Glutamatergic neuron (in vitro differentiated cells): ENCODE results near the gene SLC24A3. TPM values are rescaled to one million over a fixed set of nuclear protein-coding genes. Genes with fewer than 3 reads are reported as not detected.

Experiments used
- DNase-seq: peaks from one replicate; pipeline ENCODE4 v3.0.0; 2022
- H3K27ac Mint-ChIP-seq: one replicate; pipeline ENCODE4 v1.8.0; 2020; ENCODE audit warnings: mild to moderate bottlenecking, mixed read lengths, inconsistent platforms; ENCODE audit not compliant: unreplicated experiment
- H3K27me3 Mint-ChIP-seq: one replicate; pipeline ENCODE4 v1.8.0; 2020; ENCODE audit warnings: mild to moderate bottlenecking, moderate library complexity, mixed read lengths, inconsistent platforms; ENCODE audit not compliant: unreplicated experiment
- H3K36me3 Mint-ChIP-seq: one replicate; pipeline ENCODE4 v1.8.0; 2020; ENCODE audit warnings: mild to moderate bottlenecking, mixed read lengths, inconsistent platforms; ENCODE audit not compliant: unreplicated experiment
- H3K4me1 Mint-ChIP-seq: one replicate; pipeline ENCODE4 v1.8.0; 2020; ENCODE audit warnings: mild to moderate bottlenecking, low read depth, mixed read lengths, inconsistent platforms; ENCODE audit not compliant: unreplicated experiment
- H3K4me3 Mint-ChIP-seq: one replicate; pipeline ENCODE4 v1.8.0; 2020; ENCODE audit warnings: mild to moderate bottlenecking, mixed read lengths, inconsistent platforms; ENCODE audit not compliant: unreplicated experiment
- H3K9me3 Mint-ChIP-seq: one replicate; pipeline ENCODE4 v1.8.0; 2020; ENCODE audit warnings: mild to moderate bottlenecking, moderate library complexity, mixed read lengths, inconsistent platforms; ENCODE audit not compliant: unreplicated experiment
- total RNA-seq: library from RNA; stranded (reverse); fragmentation: NEBNext Ultra II Directional; extraction: Animal tissue kit (Norgen Biotek cat#: 25700); gene quantifications from one replicate; pipeline ENCODE4 v1.2.1, GENCODE V29; 2021; ENCODE audit not compliant: unreplicated experiment
- TF ChIP-seq, protein P1 (sequence below): fragments of 200-600 bp; sonication (generic); IDR thresholded peaks from one replicate; pipeline ENCODE4 v1.5.0; 2021; ENCODE audit not compliant: partially characterized antibody, unreplicated experiment

The SLC24A3 gene
- total RNA-seq, 1 donor from 2014 or later: 9.7 TPM

DNA sequence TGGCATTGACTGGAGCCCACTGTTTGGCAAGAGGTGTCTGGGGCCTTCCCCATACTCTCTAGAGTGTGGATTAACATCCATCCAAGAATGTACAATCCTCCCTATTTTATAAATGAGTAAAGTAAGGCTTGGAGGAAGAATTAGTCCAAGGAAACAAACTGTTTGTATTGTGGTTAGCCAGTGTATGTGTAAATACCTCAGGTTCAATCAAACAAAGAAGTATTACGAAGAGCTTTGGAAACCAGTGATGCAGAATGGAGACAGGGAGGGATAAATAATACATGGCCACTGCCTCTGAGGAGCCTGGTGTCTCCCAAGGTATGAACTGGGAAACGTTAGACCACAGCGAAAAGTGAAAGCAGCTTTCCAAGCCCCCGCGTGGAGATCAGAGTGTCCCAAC is 319.0 kb downstream of the SLC24A3 start:
- Mint-ChIP-seq H3K4me1 (no peaks in the 10 kb centered on the region), H3K9me3 (peaks cover 4% of the 10 kb centered on the region), H3K27me3 (no peaks in the 10 kb centered on the region)

DNA sequence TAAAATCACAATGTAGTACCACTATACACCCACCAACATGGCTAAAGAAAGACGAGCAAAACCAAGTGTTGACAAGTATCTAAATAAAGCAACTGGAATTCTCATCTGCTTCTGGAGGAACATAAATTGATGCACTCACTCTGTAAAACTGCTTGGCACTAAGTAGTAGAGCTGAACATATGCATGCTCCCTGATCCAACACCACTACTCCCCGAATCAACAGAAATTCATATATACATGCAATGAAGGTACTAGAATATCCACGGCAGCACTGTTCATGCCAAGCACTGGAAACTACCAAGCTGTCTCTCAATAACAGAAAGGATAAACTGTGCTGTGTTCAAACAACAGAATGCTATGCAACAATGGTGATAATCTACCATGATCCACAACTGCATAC is 326.1 kb downstream of the SLC24A3 start:
- DNase-seq: no peak
- H3K27ac Mint-ChIP-seq: no peak overlapping the region
- H3K4me3 Mint-ChIP-seq: no peak overlapping the region

More for the DNA sequence above, 319.0 kb downstream of the SLC24A3 start:
- Mint-ChIP-seq H3K36me3 (peaks cover 14% of the 10 kb centered on the region), H3K27ac (no peak overlapping the region), H3K4me3 (no peak overlapping the region)
- DNase-seq: no peak
- TF ChIP-seq, protein P1, sequence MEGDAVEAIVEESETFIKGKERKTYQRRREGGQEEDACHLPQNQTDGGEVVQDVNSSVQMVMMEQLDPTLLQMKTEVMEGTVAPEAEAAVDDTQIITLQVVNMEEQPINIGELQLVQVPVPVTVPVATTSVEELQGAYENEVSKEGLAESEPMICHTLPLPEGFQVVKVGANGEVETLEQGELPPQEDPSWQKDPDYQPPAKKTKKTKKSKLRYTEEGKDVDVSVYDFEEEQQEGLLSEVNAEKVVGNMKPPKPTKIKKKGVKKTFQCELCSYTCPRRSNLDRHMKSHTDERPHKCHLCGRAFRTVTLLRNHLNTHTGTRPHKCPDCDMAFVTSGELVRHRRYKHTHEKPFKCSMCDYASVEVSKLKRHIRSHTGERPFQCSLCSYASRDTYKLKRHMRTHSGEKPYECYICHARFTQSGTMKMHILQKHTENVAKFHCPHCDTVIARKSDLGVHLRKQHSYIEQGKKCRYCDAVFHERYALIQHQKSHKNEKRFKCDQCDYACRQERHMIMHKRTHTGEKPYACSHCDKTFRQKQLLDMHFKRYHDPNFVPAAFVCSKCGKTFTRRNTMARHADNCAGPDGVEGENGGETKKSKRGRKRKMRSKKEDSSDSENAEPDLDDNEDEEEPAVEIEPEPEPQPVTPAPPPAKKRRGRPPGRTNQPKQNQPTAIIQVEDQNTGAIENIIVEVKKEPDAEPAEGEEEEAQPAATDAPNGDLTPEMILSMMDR: no peak

DNA sequence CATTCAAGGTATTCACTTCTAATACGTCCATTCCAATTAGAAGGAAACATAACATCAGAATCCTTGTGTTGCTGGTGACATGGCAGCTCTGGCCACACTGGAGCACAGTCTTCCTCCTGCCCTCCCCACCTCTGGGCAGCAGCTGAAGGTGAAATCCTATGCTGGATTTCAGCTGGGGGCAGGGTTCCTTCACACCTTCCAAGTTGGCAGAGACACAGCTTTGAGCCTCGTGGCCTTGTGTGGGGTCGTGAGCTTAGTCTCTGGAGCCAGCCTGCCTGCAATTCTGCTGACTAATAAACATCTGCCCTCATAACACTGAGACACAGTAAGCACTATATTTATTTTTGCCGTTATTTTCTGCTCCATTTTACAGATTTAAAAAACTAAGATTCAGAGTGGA is 326.7 kb downstream of the SLC24A3 start:
- Mint-ChIP-seq H3K27me3 (peaks cover 2% of the 10 kb centered on the region), H3K36me3 (peaks cover 9% of the 10 kb centered on the region), H3K27ac (no peak overlapping the region), H3K4me3 (no peak overlapping the region), H3K9me3 (peaks cover 4% of the 10 kb centered on the region), H3K4me1 (peaks cover 7% of the 10 kb centered on the region)
- no peak for DNase-seq
- TF ChIP-seq, protein P1: no peak

More for the DNA sequence above, 326.1 kb downstream of the SLC24A3 start:
- Mint-ChIP-seq H3K4me1 (peaks cover 7% of the 10 kb centered on the region), H3K9me3 (peaks cover 4% of the 10 kb centered on the region), H3K36me3 (peaks cover 9% of the 10 kb centered on the region), H3K27me3 (peaks cover 2% of the 10 kb centered on the region)
- TF ChIP-seq, protein P1: no peak

DNA sequence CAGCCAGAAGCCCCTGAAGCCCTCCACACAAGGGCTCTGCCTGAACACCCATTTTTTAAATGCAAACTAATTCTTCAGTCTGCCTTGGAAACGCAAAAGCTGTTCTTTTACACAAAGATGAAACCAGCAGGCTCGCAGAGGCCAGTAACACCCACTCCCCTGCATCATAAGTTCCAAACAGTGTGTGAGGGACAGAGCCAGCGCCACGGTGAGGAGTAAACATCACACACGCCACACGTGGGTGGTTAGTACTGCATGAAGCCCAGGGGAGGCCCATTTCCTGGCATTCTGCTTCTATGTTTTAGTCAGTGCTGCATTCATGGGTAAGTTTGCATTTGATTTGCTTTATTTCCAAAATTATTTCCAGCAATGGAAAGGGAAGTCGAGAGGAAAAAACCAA is 327.9 kb downstream of the SLC24A3 start:
- H3K36me3 Mint-ChIP-seq: peaks cover 4% of the 10 kb centered on the region
- H3K27ac Mint-ChIP-seq: no peak overlapping the region

DNA sequence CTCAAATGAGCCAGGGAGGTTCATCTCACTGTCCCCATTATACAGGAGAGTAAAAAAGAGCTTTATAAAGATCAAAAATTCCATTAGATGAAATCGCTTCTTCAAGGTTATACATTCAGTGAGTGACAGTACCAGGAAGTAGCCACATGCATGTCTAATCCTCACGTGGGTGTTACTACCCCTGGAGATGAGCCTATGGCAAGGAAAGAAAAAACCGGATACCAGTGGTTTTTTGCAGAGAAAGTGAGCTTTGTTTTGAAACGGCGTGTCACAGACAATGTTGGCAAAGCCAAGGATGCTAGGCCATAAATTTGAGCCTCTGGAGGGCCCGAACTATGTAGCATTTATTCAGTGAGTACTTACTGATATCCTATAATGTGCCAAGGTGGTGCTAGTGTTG is 330.7 kb downstream of the SLC24A3 start:
- no peak overlapping the region for H3K27ac Mint-ChIP-seq
- peaks cover 11% of the 10 kb centered on the region for H3K4me1 Mint-ChIP-seq
- DNase-seq: no peak
- TF ChIP-seq, protein P1: no peak
- H3K9me3 Mint-ChIP-seq: no peaks in the 10 kb centered on the region
- H3K4me3 Mint-ChIP-seq: no peak overlapping the region
- H3K36me3 Mint-ChIP-seq: no peaks in the 10 kb centered on the region
- H3K27me3 Mint-ChIP-seq: peaks cover 2% of the 10 kb centered on the region

More for the DNA sequence above, 327.9 kb downstream of the SLC24A3 start:
- peaks cover 4% of the 10 kb centered on the region for H3K9me3 Mint-ChIP-seq
- H3K4me1 Mint-ChIP-seq: peaks cover 7% of the 10 kb centered on the region
- H3K27me3 Mint-ChIP-seq: peaks cover 2% of the 10 kb centered on the region
- no peak for DNase-seq
- TF ChIP-seq, protein P1: no peak
- no peak overlapping the region for H3K4me3 Mint-ChIP-seq
